ENCODE results near the gene TAC4.

TAC4 gene

GRCh38 chr17:49873926-49874325, 26.1 kb upstream of the TAC4 start:
- in situ Hi-C loops (cut with HindIII; ENCODE audit: low sequenced_read_pairs), result no loop called here

GRCh38 chr17:49873466-49873865, 25.6 kb upstream of the TAC4 start:
- in situ Hi-C loops (cut with HindIII; ENCODE audit: low sequenced_read_pairs), result no loop called here

GRCh38 chr17:49872754-49873377, 25.0 kb upstream of the TAC4 start:
- in situ Hi-C loops (cut with HindIII; ENCODE audit: low sequenced_read_pairs), result no loop called here

- in situ Hi-C loops (cut with HindIII; ENCODE audit: low sequenced_read_pairs), result no loop called here
Measured at GRCh38 chr17:49871211-49871610, 23.3 kb upstream of the TAC4 start.

GRCh38 chr17:49870298-49870697, 22.4 kb upstream of the TAC4 start:
- in situ Hi-C loops (cut with HindIII; ENCODE audit: low sequenced_read_pairs), result no loop called here

- in situ Hi-C loops (cut with HindIII; ENCODE audit: low sequenced_read_pairs), result no loop called here
Measured at GRCh38 chr17:49869038-49869374, 21.1 kb upstream of the TAC4 start.

GRCh38 chr17:49866882-49867413, 19.1 kb upstream of the TAC4 start:
- in situ Hi-C loops (cut with HindIII; ENCODE audit: low sequenced_read_pairs), result no loop called here

- in situ Hi-C loops (cut with HindIII; ENCODE audit: low sequenced_read_pairs), result no loop called here
Measured at GRCh38 chr17:49866019-49866380, 18.1 kb upstream of the TAC4 start.

GRCh38 chr17:49862781-49863331, 15.0 kb upstream of the TAC4 start:
- in situ Hi-C loops (cut with HindIII; ENCODE audit: low sequenced_read_pairs), result no loop called here

- in situ Hi-C loops (cut with HindIII; ENCODE audit: low sequenced_read_pairs), result no loop called here
Measured at GRCh38 chr17:49861150-49861884, 13.4 kb upstream of the TAC4 start.

- in situ Hi-C loops (cut with HindIII; ENCODE audit: low sequenced_read_pairs), result no loop called here
Measured at GRCh38 chr17:49859991-49860953, 12.4 kb upstream of the TAC4 start.

- in situ Hi-C loops (cut with HindIII; ENCODE audit: low sequenced_read_pairs), result no loop called here
Measured at GRCh38 chr17:49858796-49859195, 10.9 kb upstream of the TAC4 start.

GRCh38 chr17:49854126-49854525, 6.3 kb upstream of the TAC4 start:
- in situ Hi-C loops (cut with HindIII; ENCODE audit: low sequenced_read_pairs), result loop anchor here (5.0 kb wide), 2 partner anchors 58 to 103 kb away; no protein-coding TSS in a partner anchor

GRCh38 chr17:49853470-49854015, 5.7 kb upstream of the TAC4 start:
- in situ Hi-C loops (cut with HindIII; ENCODE audit: low sequenced_read_pairs), result loop anchor here (5.0 kb wide), 2 partner anchors 59 to 104 kb away; no protein-coding TSS in a partner anchor

- in situ Hi-C loops (cut with HindIII; ENCODE audit: low sequenced_read_pairs), result loop anchor here (5.0 kb wide), 2 partner anchors 61 to 106 kb away; no protein-coding TSS in a partner anchor
Measured at GRCh38 chr17:49851387-49852291, 3.8 kb upstream of the TAC4 start.

- in situ Hi-C loops (cut with HindIII; ENCODE audit: low sequenced_read_pairs), result loop anchor here (5.0 kb wide), 2 partner anchors 61 to 106 kb away; no protein-coding TSS in a partner anchor
Measured at GRCh38 chr17:49850772-49851386, 3.0 kb upstream of the TAC4 start.

GRCh38 chr17:49850218-49850610, 2.3 kb upstream of the TAC4 start:
- in situ Hi-C loops (cut with HindIII; ENCODE audit: low sequenced_read_pairs), result loop anchor here (5.0 kb wide), 2 partner anchors 62 to 107 kb away; no protein-coding TSS in a partner anchor

GRCh38 chr17:49848739-49849138, 870 bp upstream of the TAC4 start:
- in situ Hi-C loops (cut with HindIII; ENCODE audit: low sequenced_read_pairs), result no loop called here

Data from endothelial cell of hepatic sinusoid (primary cell).